ENCODE data around the gene ATP6V1C2. TPM values are rescaled to one million over a fixed set of nuclear protein-coding genes. Genes with fewer than 3 reads are reported as not detected.
"Not testable (repeated sequence)": the region's sequence is repeated elsewhere in the genome, so short reads cannot be mapped to it uniquely, and the experiment has no call there.

Gene ATP6V1C2
- total RNA-seq, 1 donor from 2014 or later = 0.11 TPM

- Histone ChIP-seq H3K27ac (peak within 1 kb of the TSS; percentile 78), H4K20me1 (ENCODE audit: low read depth) (peaks cover 46% of the 10 kb centered on the region), H3K79me2 (ENCODE audit: low read depth) (peaks cover 47% of the 10 kb centered on the region), H3K9ac (peak within 1 kb of the TSS; percentile 76), H3K4me1 (peaks cover 29% of the 10 kb centered on the region), H3K4me2 (peak within 1 kb of the TSS; percentile 97), H3F3A (ENCODE audit: low read depth) (peaks cover 18% of the 10 kb centered on the region), H3K9me3 (ENCODE audit: low read depth) (no peaks in the 10 kb centered on the region), H2AFZ (replicated peaks) (peak within 1 kb of the TSS; percentile 73), H3K4me3 (peak within 1 kb of the TSS; percentile 91), H3K27me3 (no peaks in the 10 kb centered on the region), H3K36me3 (no peaks in the 10 kb centered on the region)
- peak; percentile 98 for DNase-seq (ENCODE audit: low spot score)
- Mint-ChIP-seq H3K27me3 (ENCODE audit: insufficient read depth, low read depth) (peaks cover 4% of the 10 kb centered on the region), H3K9me3 (no peaks in the 10 kb centered on the region), H3K36me3 (peaks cover 10% of the 10 kb centered on the region), H3K4me3 (peak within 1 kb of the TSS; percentile 94), H3K27ac (peak within 1 kb of the TSS; percentile 92), H3K4me1 (peaks cover 44% of the 10 kb centered on the region)
- no peak for TF ChIP-seq EZH2phosphoT487 (IDR thresholded peaks at IDR 0.05)
- no peak for TF ChIP-seq CTCF (IDR thresholded peaks at IDR 0.05)
- peak; percentile 37 for TF ChIP-seq EZH2 (IDR thresholded peaks at IDR 0.05)
These were observed 91.1 kb downstream of the ATP6V1C2 start, which contains the start of gene PDIA6 for GRCh38 chr2:10812362-10813162. Gene PDIA6, minus strand, starts transcription at chr2:10812785. Its CDS starts 89 bp downstream, at chr2:10812696.

- peaks cover 37% of the 10 kb centered on the region for H4K20me1 ChIP-seq (ENCODE audit: low read depth)
These were observed 92.0 kb downstream of the ATP6V1C2 start for GRCh38 chr2:10813163-10814138.

GRCh38 chr2:10814142-10814541, 92.7 kb downstream of the ATP6V1C2 start:
- H2AFZ ChIP-seq (replicated peaks) = peak overlapping the region; percentile 93
- no peak for DNase-seq (ENCODE audit: low spot score)

More at GRCh38 chr2:10813163-10814138, 92.0 kb downstream of the ATP6V1C2 start:
- not testable (repeated sequence) for H3K27me3 ChIP-seq; H3K9ac ChIP-seq; H3K9me3 ChIP-seq (ENCODE audit: low read depth); H3K36me3 ChIP-seq; H3K27ac ChIP-seq; H3K9me3 Mint-ChIP-seq; H3K27me3 Mint-ChIP-seq (ENCODE audit: insufficient read depth, low read depth); H3K27ac Mint-ChIP-seq; H3K36me3 Mint-ChIP-seq; DNase-seq (ENCODE audit: low spot score)
- Histone ChIP-seq H3K4me2 (peak overlapping the region; percentile 74), H3K4me1 (peaks cover 29% of the 10 kb centered on the region), H3F3A (ENCODE audit: low read depth) (peaks cover 18% of the 10 kb centered on the region), H2AFZ (replicated peaks) (peak overlapping the region; percentile 73), H3K4me3 (peak overlapping the region; percentile 91), H3K79me2 (ENCODE audit: low read depth) (peaks cover 38% of the 10 kb centered on the region)
- H3K4me3 Mint-ChIP-seq = peak overlapping the region; percentile 87
- H3K4me1 Mint-ChIP-seq = peaks cover 38% of the 10 kb centered on the region

More at GRCh38 chr2:10814142-10814541, 92.7 kb downstream of the ATP6V1C2 start:
- H3K27ac Mint-ChIP-seq = peak overlapping the region; percentile 82
- H3K36me3 Mint-ChIP-seq = peaks cover 3% of the 10 kb centered on the region
- Histone ChIP-seq H3K36me3 (no peaks in the 10 kb centered on the region), H3K79me2 (ENCODE audit: low read depth) (peaks cover 31% of the 10 kb centered on the region), H3K27me3 (no peaks in the 10 kb centered on the region), H3K9me3 (ENCODE audit: low read depth) (no peaks in the 10 kb centered on the region), H3K4me1 (peaks cover 29% of the 10 kb centered on the region), H3K9ac (no peak overlapping the region), H4K20me1 (ENCODE audit: low read depth) (peaks cover 31% of the 10 kb centered on the region), H3K27ac (no peak overlapping the region), H3K4me3 (no peak overlapping the region), H3F3A (ENCODE audit: low read depth) (peaks cover 18% of the 10 kb centered on the region), H3K4me2 (peak overlapping the region; percentile 45)
- H3K27me3 Mint-ChIP-seq (ENCODE audit: insufficient read depth, low read depth) = peaks cover 6% of the 10 kb centered on the region
- TF ChIP-seq EZH2 (IDR thresholded peaks at IDR 0.05) = no peak
- no peak for TF ChIP-seq EZH2phosphoT487 (IDR thresholded peaks at IDR 0.05)
- no peak for TF ChIP-seq CTCF (IDR thresholded peaks at IDR 0.05)
- peak overlapping the region; percentile 78 for H3K4me3 Mint-ChIP-seq
- peaks cover 37% of the 10 kb centered on the region for H3K4me1 Mint-ChIP-seq
- no peaks in the 10 kb centered on the region for H3K9me3 Mint-ChIP-seq

All from neural progenitor cell (in vitro differentiated cells).